GM12878 (cell line): Measurements from ENCODE around the gene SIM2. TPM values are rescaled to one million over a fixed set of nuclear protein-coding genes. Genes with fewer than 3 reads are reported as not detected.

ENCODE experiments used
- ATAC-seq: fragments of 200-7000 bp; cut with Tn5 transposase; 3 replicates; pipeline ENCODE4 v1.9.1; 2020; ENCODE audit warnings: mild to moderate bottlenecking, moderate library complexity
- BruUV-seq: library from RNA; stranded (reverse); fragments of 400-500 nt; replicated peaks from 2 replicates; lab custom pipeline; 2021; lab: Mats Ljungman, UMichigan
- CTCF ChIA-PET: fragments of 300-600 bp; sonication (Branson Sonifier 250); formaldehyde crosslinking; extraction: SDS; loops from one replicate; lab custom pipeline; 2021; ENCODE audit warnings: inconsistent platforms; lab: Yijun Ruan, JAX
- POLR2A ChIA-PET: fragments of 350-600 bp; formaldehyde crosslinking; extraction: SDS; loops from one replicate; lab custom pipeline; 2021; ENCODE audit warnings: inconsistent platforms; lab: Charles Lee
- RAD21 ChIA-PET: fragments of 300-600 bp; sonication (Branson Sonifier 250); formaldehyde crosslinking; loops from one replicate; lab custom pipeline; 2023; ENCODE audit warnings: antibody characterized with exemption; ENCODE audit not compliant: unreplicated experiment; lab: Charles Lee
- SMC1A ChIA-PET: fragments of 300-600 bp; sonication (Branson Sonifier 250); formaldehyde crosslinking; loops from one replicate; lab custom pipeline; 2023; ENCODE audit not compliant: unreplicated experiment, uncharacterized antibody; lab: Charles Lee
- DNase-seq: peaks from one replicate; pipeline ENCODE4 v3.0.0-alpha.2; 2011; ENCODE audit warnings: low read depth, low spot score
- FAIRE-seq: peaks from 3 replicates; lab custom pipeline; 2011; peaks lifted over from hg19 to GRCh38; lab: Jason Lieb, UNC
- H2AFZ ChIP-seq: 2 replicates; pipeline ENCODE4 v1.6.0; 2011; ENCODE audit warnings: low read depth, low read length, control low read depth; ENCODE audit not compliant: control insufficient read depth
- H3K27ac ChIP-seq: 2 replicates; pipeline ENCODE4 v1.5.1; 2011; ENCODE audit warnings: control low read depth; ENCODE audit not compliant: control insufficient read depth, insufficient read depth
- H3K27me3 ChIP-seq, 2 experiments: replicated peaks in 1 of 2; 2 replicates each; pipeline versions ENCODE4 v1.6.0 to v1.6.1; 2011; ENCODE audit warnings: low read length in 1 of 2; ENCODE audit not compliant: control insufficient read depth in 2 of 2, insufficient read depth in 2 of 2
- H3K36me3 ChIP-seq, 2 experiments: 2 replicates each; pipeline ENCODE4 v1.5.1; 2011; ENCODE audit warnings: low read length in 1 of 2; ENCODE audit not compliant: control insufficient read depth in 2 of 2, insufficient read depth in 2 of 2
- H3K4me1 ChIP-seq: 2 replicates; pipeline ENCODE4 v1.6.1; 2011; ENCODE audit warnings: mild to moderate bottlenecking, low read length, moderate library complexity, mixed read lengths; ENCODE audit not compliant: control insufficient read depth, insufficient read depth
- H3K4me2 ChIP-seq: 2 replicates; pipeline ENCODE4 v1.6.0; 2011; ENCODE audit warnings: control low read depth; ENCODE audit not compliant: control insufficient read depth, insufficient read depth
- H3K4me3 ChIP-seq: fragments of 200-600 bp; sonication (generic); 2 replicates; pipeline ENCODE4 v1.5.1; 2016
- H3K79me2 ChIP-seq: 2 replicates; pipeline ENCODE4 v1.6.0; 2011; ENCODE audit warnings: low read length; ENCODE audit not compliant: control insufficient read depth, insufficient read depth
- H3K9ac ChIP-seq: 2 replicates; pipeline ENCODE4 v1.8.0; 2011; ENCODE audit warnings: low read length, control low read depth, mixed read lengths; ENCODE audit not compliant: control insufficient read depth, insufficient read depth
- H3K9me3 ChIP-seq: replicated peaks from 3 replicates; pipeline ENCODE4 v1.5.1; 2011; ENCODE audit warnings: mild to moderate bottlenecking, low read length; ENCODE audit not compliant: control insufficient read depth, insufficient read depth
- H4K20me1 ChIP-seq: 2 replicates; pipeline ENCODE4 v1.6.0; 2011; ENCODE audit not compliant: control insufficient read depth, insufficient read depth
- BHLHE40 ChIP-seq, 2 experiments: fragments of 450-650 bp in 1 of 2; IDR thresholded peaks; 2 replicates each; pipeline ENCODE4 v1.6.1; 2011 to 2017; ENCODE audit warnings: low read depth in 2 of 2, borderline replicate concordance in 1 of 2, improper control_type of control experiment in 1 of 2, low read length in 1 of 2, mild to moderate bottlenecking in 1 of 2
- CEBPB ChIP-seq, 2 experiments: fragments of 150-350 bp in 1 of 2; IDR thresholded peaks; 2 replicates each; pipeline ENCODE4 v1.6.1; 2012 to 2014; ENCODE audit warnings: low read depth in 2 of 2, low read length in 2 of 2, borderline replicate concordance in 1 of 2, inconsistent platforms in 1 of 2
- GATAD2B ChIP-seq: fragments of 450-650 bp; conservative IDR thresholded peaks from 2 replicates; pipeline ENCODE4 v1.6.1; 2017; ENCODE audit warnings: low read depth, mild to moderate bottlenecking, moderate library complexity
- PAX5 ChIP-seq: IDR thresholded peaks from 2 replicates; pipeline ENCODE4 v1.6.1; 2011; ENCODE audit warnings: low read depth, low read length, borderline replicate concordance
- PAX8 ChIP-seq: fragments of 450-650 bp; IDR thresholded peaks from 2 replicates; pipeline ENCODE4 v1.6.1; 2017; ENCODE audit warnings: mild to moderate bottlenecking, moderate library complexity
- RAD21 ChIP-seq: IDR thresholded peaks from 2 replicates; pipeline ENCODE4 v1.6.1; 2011; ENCODE audit warnings: mild to moderate bottlenecking, low read depth, low read length, moderate library complexity; ENCODE audit not compliant: insufficient read depth
- SREBF2 ChIP-seq: IDR thresholded peaks from 2 replicates; pipeline ENCODE4 v1.6.1; 2012; ENCODE audit warnings: mild to moderate bottlenecking, low read length
- WGBS: methylation state at CpG from one replicate; pipeline ENCODE4 v1.1.6; 2016; ENCODE audit warnings: low lambda C conversion rate; ENCODE audit not compliant: insufficient replicate concordance, insufficient coverage; ENCODE audit errors: missing lambda C conversion rate; 5-methylcytosine and 5-hydroxymethylcytosine counted together
- in situ Hi-C: fragments of 300-500 bp; cut with MboI; formaldehyde crosslinking; loops from 9 replicates; pipeline ENCODE4 v1.14.3; 2018; ENCODE audit warnings: mixed read lengths
- intact Hi-C: fragments of 100-400 bp; cut with micrococcal nuclease; formaldehyde crosslinking; loops from one replicate; pipeline ENCODE4 v1.14.2; 2022; ENCODE audit not compliant: unreplicated experiment
- polyA plus RNA-seq, 11 experiments: library from polyadenylated mRNA; depleted of rRNA in 4 of 11; unstranded in 6 of 11; stranded (reverse) in 5 of 11; fragments of >200 nt; fragmentation: Nextera tagmentation in 4 of 11; fragmentation: Illumina TruSeq in 1 of 11; extraction: Ambion mirVana in 4 of 11; extraction: Trizol in 1 of 11; gene quantifications; 1 replicate in 1 of 11; 2 replicates in 10 of 11; pipeline versions ENCODE4 v1.2.1 to v1.2.3, GENCODE V29; 2011 to 2016; ENCODE audit warnings: inconsistent platforms in 2 of 11, missing spikeins in 2 of 11, low read depth in 1 of 11
- total RNA-seq, 4 experiments: library from RNA; depleted of rRNA in 3 of 4; stranded (reverse); fragments of >200 nt in 3 of 4; fragmentation: Illumina TruSeq in 1 of 4; extraction: Trizol in 1 of 4; gene quantifications; 2 replicates each; pipeline versions ENCODE4 v1.2.1 to v1.2.3, GENCODE V29; 2013 to 2021
- TF ChIP-seq, protein P1 (sequence below): fragments of 450-650 bp; IDR thresholded peaks from 2 replicates; pipeline ENCODE4 v1.6.1; 2016; ENCODE audit warnings: mild to moderate bottlenecking
- TF ChIP-seq, protein P2 (sequence below): IDR thresholded peaks from 2 replicates; pipeline ENCODE4 v1.6.1; 2012; ENCODE audit warnings: low read depth, low read length, improper control_type of control experiment
- TF ChIP-seq, protein P3 (sequence below): fragments of 450-650 bp; formaldehyde crosslinking; IDR thresholded peaks from 2 replicates; pipeline ENCODE4 v1.4.0; 2020; ENCODE audit warnings: mild to moderate bottlenecking, moderate library complexity

Gene SIM2
- total and polyA plus RNA-seq, 10 of the 15 experiments (the other 5 are each of a cell fraction or from before 2014, with no cell fraction given) = 0.02 to 0.15 (median 0.05) TPM; not detected in 7

DNA sequence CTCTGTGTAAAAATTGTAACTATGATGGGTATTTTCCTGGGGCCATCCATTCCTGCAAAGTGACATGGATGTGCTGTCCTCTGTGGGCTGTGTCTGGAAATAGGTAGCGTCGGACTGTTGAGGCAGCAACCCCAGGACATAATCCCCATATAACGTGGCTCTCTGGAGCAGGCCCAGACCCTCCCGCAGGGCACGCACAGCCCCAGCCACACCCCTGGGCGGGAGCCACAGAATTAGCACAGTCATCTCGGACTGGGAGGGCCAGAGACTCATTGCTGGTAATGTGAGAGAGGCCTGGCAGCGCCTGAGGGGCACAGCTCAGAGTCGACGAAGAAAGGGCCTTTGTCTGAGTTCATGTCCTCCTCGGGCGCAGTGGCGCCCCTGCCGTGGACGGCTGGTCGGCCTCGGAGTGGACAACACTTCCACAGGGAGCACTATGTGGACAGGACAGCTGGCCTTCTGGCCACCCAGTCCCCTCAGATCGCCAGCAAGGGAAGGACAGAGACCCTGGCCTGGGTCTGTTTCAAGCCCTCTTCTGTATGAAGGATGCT, 20.1 kb downstream of the SIM2 start:
- WGBS = 48% methylated on average over 18 of the region's 18 CpGs
- H3K27me3 ChIP-seq = peaks cover 0 to 4% of the 10 kb centered on the region in 2 experiments; a peak in 3 of 4 replicates
- TF ChIP-seq GATAD2B = no peak
- TF ChIP-seq PAX8 = no peak
- POLR2A ChIA-PET = no interaction called here
- H3K4me1 ChIP-seq = no peaks in the 10 kb centered on the region
- H4K20me1 ChIP-seq = no peaks in the 10 kb centered on the region
- CTCF ChIA-PET = no interaction called here
- H3K79me2 ChIP-seq = no peaks in the 10 kb centered on the region
- RAD21 ChIA-PET = no interaction called here
- in situ Hi-C loops (no loop called here), intact Hi-C loops (no loop called here)
- no peak for FAIRE-seq
- peak; percentile 45; the same call in 1 of the 3 replicates for ATAC-seq
- no peak overlapping the region for H3K9ac ChIP-seq
- H3K36me3 ChIP-seq = no peaks in the 10 kb centered on the region
- H3K9me3 ChIP-seq = no peaks in the 10 kb centered on the region
- H3K4me2 ChIP-seq = no peak overlapping the region
- DNase-seq = no peak
- no peak overlapping the region for H2AFZ ChIP-seq
- no peak overlapping the region for H3K4me3 ChIP-seq
- SMC1A ChIA-PET = no interaction called here
- H3K27ac ChIP-seq = no peak overlapping the region
- no TSS peak for BruUV-seq

DNA sequence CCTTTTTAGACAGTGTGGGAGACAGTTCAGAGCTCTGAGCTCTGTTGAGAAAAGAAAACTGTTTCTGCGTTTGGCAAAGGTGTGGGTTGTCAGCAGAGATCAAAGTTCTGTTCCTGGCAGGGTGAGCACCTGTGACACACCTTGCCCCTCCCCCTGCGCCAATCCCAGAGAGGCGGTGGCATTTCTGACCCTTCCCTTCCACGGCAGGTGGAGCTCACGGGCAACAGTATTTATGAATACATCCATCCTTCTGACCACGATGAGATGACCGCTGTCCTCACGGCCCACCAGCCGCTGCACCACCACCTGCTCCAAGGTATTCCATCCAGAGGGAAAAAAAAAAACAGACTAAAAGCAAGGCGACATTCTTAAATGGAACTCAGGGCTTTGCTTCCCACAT, 20.7 kb downstream of the SIM2 start:
- Histone ChIP-seq H3K9me3 (no peaks in the 10 kb centered on the region), H3K4me1 (no peaks in the 10 kb centered on the region), H2AFZ (no peak overlapping the region), H3K36me3 (no peaks in the 10 kb centered on the region), H3K9ac (no peak overlapping the region), H3K27ac (no peak overlapping the region), H3K27me3 (peaks cover 0 to 4% of the 10 kb centered on the region in 2 experiments; a peak in 3 of 4 replicates), H4K20me1 (no peaks in the 10 kb centered on the region), H3K4me3 (no peak overlapping the region), H3K79me2 (no peaks in the 10 kb centered on the region), H3K4me2 (no peak overlapping the region)
- 57% methylated on average over 10 of the region's 10 CpGs for WGBS
- in situ Hi-C loops (no loop called here), intact Hi-C loops (loop anchor here (10.0 kb wide), 1 partner anchor 295 kb away; no protein-coding TSS in a partner anchor)
- FAIRE-seq (no peak), DNase-seq (no peak), ATAC-seq (no peak)
- CTCF ChIA-PET = no interaction called here
- POLR2A ChIA-PET = no interaction called here
- SMC1A ChIA-PET = no interaction called here
- TF ChIP-seq, protein P1, sequence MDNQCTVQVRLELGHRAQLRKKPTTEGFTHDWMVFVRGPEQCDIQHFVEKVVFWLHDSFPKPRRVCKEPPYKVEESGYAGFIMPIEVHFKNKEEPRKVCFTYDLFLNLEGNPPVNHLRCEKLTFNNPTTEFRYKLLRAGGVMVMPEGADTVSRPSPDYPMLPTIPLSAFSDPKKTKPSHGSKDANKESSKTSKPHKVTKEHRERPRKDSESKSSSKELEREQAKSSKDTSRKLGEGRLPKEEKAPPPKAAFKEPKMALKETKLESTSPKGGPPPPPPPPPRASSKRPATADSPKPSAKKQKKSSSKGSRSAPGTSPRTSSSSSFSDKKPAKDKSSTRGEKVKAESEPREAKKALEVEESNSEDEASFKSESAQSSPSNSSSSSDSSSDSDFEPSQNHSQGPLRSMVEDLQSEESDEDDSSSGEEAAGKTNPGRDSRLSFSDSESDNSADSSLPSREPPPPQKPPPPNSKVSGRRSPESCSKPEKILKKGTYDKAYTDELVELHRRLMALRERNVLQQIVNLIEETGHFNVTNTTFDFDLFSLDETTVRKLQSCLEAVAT = no peak
- TF ChIP-seq, protein P2, sequence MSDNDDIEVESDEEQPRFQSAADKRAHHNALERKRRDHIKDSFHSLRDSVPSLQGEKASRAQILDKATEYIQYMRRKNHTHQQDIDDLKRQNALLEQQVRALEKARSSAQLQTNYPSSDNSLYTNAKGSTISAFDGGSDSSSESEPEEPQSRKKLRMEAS = no peak
- TF ChIP-seq, protein P3, sequence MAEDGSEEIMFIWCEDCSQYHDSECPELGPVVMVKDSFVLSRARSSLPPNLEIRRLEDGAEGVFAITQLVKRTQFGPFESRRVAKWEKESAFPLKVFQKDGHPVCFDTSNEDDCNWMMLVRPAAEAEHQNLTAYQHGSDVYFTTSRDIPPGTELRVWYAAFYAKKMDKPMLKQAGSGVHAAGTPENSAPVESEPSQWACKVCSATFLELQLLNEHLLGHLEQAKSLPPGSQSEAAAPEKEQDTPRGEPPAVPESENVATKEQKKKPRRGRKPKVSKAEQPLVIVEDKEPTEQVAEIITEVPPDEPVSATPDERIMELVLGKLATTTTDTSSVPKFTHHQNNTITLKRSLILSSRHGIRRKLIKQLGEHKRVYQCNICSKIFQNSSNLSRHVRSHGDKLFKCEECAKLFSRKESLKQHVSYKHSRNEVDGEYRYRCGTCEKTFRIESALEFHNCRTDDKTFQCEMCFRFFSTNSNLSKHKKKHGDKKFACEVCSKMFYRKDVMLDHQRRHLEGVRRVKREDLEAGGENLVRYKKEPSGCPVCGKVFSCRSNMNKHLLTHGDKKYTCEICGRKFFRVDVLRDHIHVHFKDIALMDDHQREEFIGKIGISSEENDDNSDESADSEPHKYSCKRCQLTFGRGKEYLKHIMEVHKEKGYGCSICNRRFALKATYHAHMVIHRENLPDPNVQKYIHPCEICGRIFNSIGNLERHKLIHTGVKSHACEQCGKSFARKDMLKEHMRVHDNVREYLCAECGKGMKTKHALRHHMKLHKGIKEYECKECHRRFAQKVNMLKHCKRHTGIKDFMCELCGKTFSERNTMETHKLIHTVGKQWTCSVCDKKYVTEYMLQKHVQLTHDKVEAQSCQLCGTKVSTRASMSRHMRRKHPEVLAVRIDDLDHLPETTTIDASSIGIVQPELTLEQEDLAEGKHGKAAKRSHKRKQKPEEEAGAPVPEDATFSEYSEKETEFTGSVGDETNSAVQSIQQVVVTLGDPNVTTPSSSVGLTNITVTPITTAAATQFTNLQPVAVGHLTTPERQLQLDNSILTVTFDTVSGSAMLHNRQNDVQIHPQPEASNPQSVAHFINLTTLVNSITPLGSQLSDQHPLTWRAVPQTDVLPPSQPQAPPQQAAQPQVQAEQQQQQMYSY = no peak
- TF ChIP-seq PAX5 = no peak
- TF ChIP-seq RAD21 = no peak
- TF ChIP-seq CEBPB (IDR thresholded peaks at IDR 0.05; ENCODE audit: borderline replicate concordance in 1 of 2, low read depth in 2 of 2, low read length in 2 of 2) = no peak
- TF ChIP-seq BHLHE40 (IDR thresholded peaks at IDR 0.05; ENCODE audit: borderline replicate concordance in 1 of 2, low read depth in 2 of 2, low read length in 1 of 2) = no peak
- TF ChIP-seq SREBF2 = no peak
- RAD21 ChIA-PET = no interaction called here
- BruUV-seq = no TSS peak
